Epithelial cell of esophagus (primary cell): ENCODE data around the gene ANKRD39.
"Not testable (repeated sequence)": the region's sequence is repeated elsewhere in the genome, so short reads cannot be mapped to it uniquely, and the experiment has no call there.

Experiments
- DNase-seq: peaks from one replicate; pipeline ENCODE4 v3.0.0; 2010; ENCODE audit warnings: low read depth
- H3K4me3 ChIP-seq: 2 replicates; pipeline ENCODE4 v1.5.1; 2011; ENCODE audit warnings: mild to moderate bottlenecking, low read length, control low read depth
- CTCF ChIP-seq: IDR thresholded peaks from 2 replicates; pipeline ENCODE4 v1.5.1; 2011; ENCODE audit warnings: low read depth, mild to moderate bottlenecking, low read length, control low read depth, inconsistent platforms; ENCODE audit not compliant: insufficient read depth; ENCODE audit errors: missing control alignments

ANKRD39 gene

GRCh38 chr2:96893289-96894150, 35.7 kb upstream of the ANKRD39 start:
- H3K4me3 ChIP-seq, result no peak overlapping the region
- DNase-seq, result no peak
- TF ChIP-seq CTCF, result no peak

- H3K4me3 ChIP-seq, result no peak overlapping the region
- DNase-seq, result no peak
- TF ChIP-seq CTCF, result no peak
Observed at GRCh38 chr2:96891591-96892333, 33.9 kb upstream of the ANKRD39 start.

GRCh38 chr2:96890726-96891385, 33.0 kb upstream of the ANKRD39 start:
- H3K4me3 ChIP-seq, result no peak overlapping the region
- no peak for TF ChIP-seq CTCF
- no peak for DNase-seq

GRCh38 chr2:96890252-96890651, 32.4 kb upstream of the ANKRD39 start:
- no peak for TF ChIP-seq CTCF
- no peak overlapping the region for H3K4me3 ChIP-seq
- DNase-seq, result no peak

- not testable (repeated sequence) for DNase-seq, H3K4me3 ChIP-seq
Observed at GRCh38 chr2:96889502-96889901, 31.7 kb upstream of the ANKRD39 start.

GRCh38 chr2:96888072-96889011, 30.5 kb upstream of the ANKRD39 start:
- peak; percentile 93 for DNase-seq
- H3K4me3 ChIP-seq, result no peak overlapping the region
- no peak for TF ChIP-seq CTCF
